GM04504 (cell line): ENCODE data around the gene CANT1.
"Not testable (repeated sequence)": the region's sequence is repeated elsewhere in the genome, so short reads cannot be mapped to it uniquely, and the experiment has no call there.

ENCODE experiments used
- DNase-seq: peaks from one replicate; pipeline ENCODE4 v3.0.0-alpha.2; 2012; ENCODE audit warnings: low read depth

CANT1 gene

GRCh38 chr17:79043191-79043930 lies 33.8 kb upstream of the CANT1 start:
- no peak for DNase-seq

GRCh38 chr17:79042421-79043190 lies 33.0 kb upstream of the CANT1 start:
- no peak for DNase-seq

- no peak for DNase-seq
Observed at GRCh38 chr17:79041723-79042420, 32.3 kb upstream of the CANT1 start.

- DNase-seq, result no peak
Observed at GRCh38 chr17:79041041-79041570, 31.5 kb upstream of the CANT1 start.

GRCh38 chr17:79039886-79040285 lies 30.3 kb upstream of the CANT1 start:
- DNase-seq, result no peak

- no peak for DNase-seq
Observed at GRCh38 chr17:79039171-79039570, 29.6 kb upstream of the CANT1 start.

GRCh38 chr17:79038545-79039135 lies 29.1 kb upstream of the CANT1 start:
- DNase-seq, result peak; percentile 96

GRCh38 chr17:79036596-79036995 lies 27.0 kb upstream of the CANT1 start:
- DNase-seq, result peak; percentile 86

- no peak for DNase-seq
Observed at GRCh38 chr17:79036181-79036580, 26.6 kb upstream of the CANT1 start.

GRCh38 chr17:79035686-79036085 lies 26.1 kb upstream of the CANT1 start:
- DNase-seq, result no peak

- no peak for DNase-seq
Observed at GRCh38 chr17:79034931-79035485, 25.4 kb upstream of the CANT1 start.

GRCh38 chr17:79033741-79034501 lies 24.4 kb upstream of the CANT1 start:
- no peak for DNase-seq

GRCh38 chr17:79033046-79033616 lies 23.6 kb upstream of the CANT1 start:
- no peak for DNase-seq

GRCh38 chr17:79031996-79032875 lies 22.7 kb upstream of the CANT1 start:
- DNase-seq, result no peak

GRCh38 chr17:79030636-79031035 lies 21.1 kb upstream of the CANT1 start:
- not testable (repeated sequence) for DNase-seq

GRCh38 chr17:79029327-79030009 lies 19.9 kb upstream of the CANT1 start:
- no peak for DNase-seq

- no peak for DNase-seq
Observed at GRCh38 chr17:79028496-79029326, 19.1 kb upstream of the CANT1 start.

- DNase-seq, result no peak
Observed at GRCh38 chr17:79027925-79028491, 18.4 kb upstream of the CANT1 start.
